HEK293T (cell line): ENCODE results near the gene PLPPR1.
"Not testable (repeated sequence)": the region's sequence is repeated elsewhere in the genome, so short reads cannot be mapped to it uniquely, and the experiment has no call there.

ENCODE experiments used
- CTCF ChIA-PET: fragments of 350-600 bp; formaldehyde crosslinking; extraction: SDS; loops from one replicate; lab custom pipeline; 2021; ENCODE audit warnings: antibody characterized with exemption, inconsistent platforms; lab: Yijun Ruan, JAX
- POLR2A ChIA-PET: fragments of 350-600 bp; formaldehyde crosslinking; extraction: SDS; loops from one replicate; lab custom pipeline; 2020; ENCODE audit warnings: antibody characterized with exemption, inconsistent platforms; lab: Yijun Ruan, JAX
- DNase-seq: peaks from one replicate; pipeline ENCODE4 v3.0.0; 2012; ENCODE audit warnings: mixed read lengths; ENCODE audit errors: extremely low spot score
- ARNT ChIP-seq: fragments of 450-650 bp; IDR thresholded peaks from 2 replicates; pipeline ENCODE4 v1.6.1; 2017; ENCODE audit warnings: mild to moderate bottlenecking
- BHLHE40 ChIP-seq: fragments of 450-650 bp; IDR thresholded peaks from 2 replicates; pipeline ENCODE4 v1.6.1; 2016; ENCODE audit warnings: mild to moderate bottlenecking, moderate library complexity, borderline replicate concordance
- CTBP1 ChIP-seq: fragments of 450-650 bp; IDR thresholded peaks from 2 replicates; pipeline ENCODE4 v1.6.1; 2016; ENCODE audit warnings: borderline replicate concordance
- ELF4 ChIP-seq: fragments of 450-650 bp; IDR thresholded peaks from 2 replicates; pipeline ENCODE4 v1.6.1; 2017; ENCODE audit warnings: antibody characterized with exemption
- FOXA1 ChIP-seq: fragments of 450-650 bp; IDR thresholded peaks from 2 replicates; pipeline ENCODE4 v1.6.1; 2016; ENCODE audit warnings: mild to moderate bottlenecking
- FOXK2 ChIP-seq: fragments of 450-650 bp; IDR thresholded peaks from 2 replicates; pipeline ENCODE4 v1.6.1; 2016; ENCODE audit warnings: mild to moderate bottlenecking
- FOXM1 ChIP-seq: fragments of 450-650 bp; IDR thresholded peaks from 2 replicates; pipeline ENCODE4 v1.6.1; 2017; ENCODE audit warnings: mild to moderate bottlenecking, borderline replicate concordance
- HDGF ChIP-seq: fragments of 450-650 bp; IDR thresholded peaks from 2 replicates; pipeline ENCODE4 v1.6.1; 2017; ENCODE audit warnings: antibody characterized with exemption, borderline replicate concordance
- L3MBTL2 ChIP-seq: fragments of 450-650 bp; conservative IDR thresholded peaks from 2 replicates; pipeline ENCODE4 v1.6.1; 2016; ENCODE audit warnings: mild to moderate bottlenecking
- LEF1 ChIP-seq: fragments of 450-650 bp; IDR thresholded peaks from 2 replicates; pipeline ENCODE4 v1.6.1; 2017; ENCODE audit warnings: mild to moderate bottlenecking, borderline replicate concordance
- NFRKB ChIP-seq: fragments of 450-650 bp; IDR thresholded peaks from 2 replicates; pipeline ENCODE4 v1.6.1; 2016; ENCODE audit warnings: mild to moderate bottlenecking, moderate library complexity
- SP1 ChIP-seq: fragments of 450-650 bp; IDR thresholded peaks from 2 replicates; pipeline ENCODE4 v1.6.1; 2017
- SUZ12 ChIP-seq: fragments of 450-650 bp; IDR thresholded peaks from 2 replicates; pipeline ENCODE4 v1.6.1; 2016; ENCODE audit warnings: mild to moderate bottlenecking
- TARDBP ChIP-seq: fragments of 450-650 bp; IDR thresholded peaks from 2 replicates; pipeline ENCODE4 v1.6.1; 2016
- ZNF384 ChIP-seq: fragments of 450-650 bp; IDR thresholded peaks from 2 replicates; pipeline ENCODE4 v1.6.1; 2016
- TF ChIP-seq, protein P1 (sequence below): fragments of 450-650 bp; IDR thresholded peaks from 2 replicates; pipeline ENCODE4 v1.6.1; 2016

Gene PLPPR1

DNA sequence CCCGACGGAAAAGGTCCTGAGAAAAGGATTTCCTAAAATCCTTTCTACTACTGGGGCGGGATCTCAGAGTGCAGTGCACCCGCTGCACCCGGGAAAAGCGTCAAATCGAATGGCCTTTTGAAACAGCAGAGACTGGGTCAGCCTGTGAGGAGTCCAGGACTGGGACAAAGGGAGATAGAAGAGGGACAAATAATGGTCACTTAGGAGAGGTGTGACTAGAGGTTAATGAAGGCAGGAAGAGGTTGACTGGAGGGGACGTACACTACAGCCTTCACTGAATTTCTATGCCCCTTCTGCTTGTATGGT is 1.5 kb downstream of the PLPPR1 start:
- ChIA-PET POLR2A (no interaction called here), CTCF (no interaction called here)
- no peak for TF ChIP-seq FOXK2
- no peak for TF ChIP-seq LEF1
- TF ChIP-seq FOXA1: no peak
- no peak for TF ChIP-seq SP1
- TF ChIP-seq ELF4: no peak
- no peak for TF ChIP-seq FOXM1
- TF ChIP-seq ZNF384: no peak
- no peak for TF ChIP-seq SUZ12
- TF ChIP-seq TARDBP: no peak
- no peak for TF ChIP-seq L3MBTL2
- no peak for TF ChIP-seq HDGF
- no peak for TF ChIP-seq ARNT
- TF ChIP-seq, protein P1, sequence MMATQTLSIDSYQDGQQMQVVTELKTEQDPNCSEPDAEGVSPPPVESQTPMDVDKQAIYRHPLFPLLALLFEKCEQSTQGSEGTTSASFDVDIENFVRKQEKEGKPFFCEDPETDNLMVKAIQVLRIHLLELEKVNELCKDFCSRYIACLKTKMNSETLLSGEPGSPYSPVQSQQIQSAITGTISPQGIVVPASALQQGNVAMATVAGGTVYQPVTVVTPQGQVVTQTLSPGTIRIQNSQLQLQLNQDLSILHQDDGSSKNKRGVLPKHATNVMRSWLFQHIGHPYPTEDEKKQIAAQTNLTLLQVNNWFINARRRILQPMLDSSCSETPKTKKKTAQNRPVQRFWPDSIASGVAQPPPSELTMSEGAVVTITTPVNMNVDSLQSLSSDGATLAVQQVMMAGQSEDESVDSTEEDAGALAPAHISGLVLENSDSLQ: no peak
- TF ChIP-seq CTBP1: no peak
- no peak for TF ChIP-seq NFRKB
- TF ChIP-seq BHLHE40: no peak
- no peak for DNase-seq

DNA sequence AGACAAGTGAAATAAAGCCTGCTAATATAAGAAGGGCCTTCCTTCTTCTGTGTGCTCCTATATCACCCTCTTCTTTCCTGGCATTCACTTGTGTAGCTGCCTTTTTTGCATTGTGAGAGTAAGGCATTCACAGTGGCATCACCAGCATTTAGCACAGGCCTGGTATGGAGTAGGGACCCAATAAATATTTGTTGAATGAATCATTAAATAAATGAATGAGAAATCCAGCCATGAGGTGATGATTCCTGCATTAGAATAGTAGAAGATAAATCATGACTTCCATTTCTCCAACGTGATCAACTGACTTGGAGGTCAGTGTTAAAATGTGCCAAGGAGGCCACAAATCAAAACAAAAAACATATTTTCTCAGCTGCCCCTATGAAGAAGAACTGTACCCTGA is 3.9 kb downstream of the PLPPR1 start:
- ChIA-PET POLR2A (no interaction called here), CTCF (no interaction called here)
- TF ChIP-seq FOXK2 (no peak), SUZ12 (no peak), NFRKB (no peak), LEF1 (no peak), CTBP1 (no peak), BHLHE40 (no peak), FOXM1 (no peak), TARDBP (no peak), ARNT (no peak), L3MBTL2 (no peak), ELF4 (no peak), ZNF384 (no peak), HDGF (no peak), SP1 (no peak), FOXA1 (no peak)
- TF ChIP-seq, protein P1: no peak
- DNase-seq: no peak

DNA sequence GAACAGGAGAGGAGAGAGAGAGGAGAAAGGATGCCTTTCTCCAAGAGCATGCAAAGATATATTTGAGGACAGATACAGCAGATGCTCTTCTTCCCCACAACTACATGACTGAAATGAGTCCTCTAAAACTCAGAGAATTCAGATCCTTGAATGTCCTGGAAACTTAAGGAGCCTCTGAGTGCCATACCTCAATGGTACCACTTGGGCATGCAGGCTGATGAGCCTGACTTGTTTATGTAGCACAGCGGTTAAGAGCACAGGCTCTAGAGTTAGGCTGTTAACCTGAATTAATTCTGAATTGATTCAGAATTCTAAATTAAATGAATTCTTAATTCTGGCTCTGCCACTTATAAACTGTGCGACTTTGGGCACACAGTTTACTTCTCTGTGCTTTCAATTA is 5.7 kb downstream of the PLPPR1 start:
- ChIA-PET POLR2A (no interaction called here), CTCF (no interaction called here)
- TF ChIP-seq SUZ12 (no peak), FOXM1 (no peak)
- DNase-seq: no peak

DNA sequence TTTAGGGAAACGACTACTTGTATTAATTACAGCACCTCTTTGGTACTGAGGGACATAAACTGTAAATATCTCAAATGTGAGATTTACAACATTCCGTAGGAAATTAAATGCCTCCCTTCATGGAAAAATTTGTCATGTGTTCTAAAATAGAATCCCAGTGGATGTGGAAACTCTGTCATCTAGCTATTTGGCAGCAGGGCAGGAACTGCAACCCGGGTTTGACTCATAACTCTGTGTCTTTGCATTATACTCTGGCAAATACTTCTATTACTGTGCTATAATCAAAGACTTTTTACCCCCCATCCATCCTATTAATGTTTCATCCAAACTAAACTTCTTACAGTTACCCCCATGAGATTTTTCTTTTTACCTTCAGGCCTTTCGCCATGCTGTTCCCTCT is 6.6 kb downstream of the PLPPR1 start:
- ChIA-PET CTCF (no interaction called here), POLR2A (no interaction called here)
- TF ChIP-seq NFRKB (no peak), BHLHE40 (no peak), ARNT (no peak), FOXM1 (no peak), SUZ12 (no peak), ELF4 (no peak), CTBP1 (no peak), TARDBP (no peak), FOXK2 (no peak), LEF1 (no peak), FOXA1 (no peak), ZNF384 (no peak), HDGF (no peak), SP1 (no peak), L3MBTL2 (no peak)
- TF ChIP-seq, protein P1: no peak
- no peak for DNase-seq

DNA sequence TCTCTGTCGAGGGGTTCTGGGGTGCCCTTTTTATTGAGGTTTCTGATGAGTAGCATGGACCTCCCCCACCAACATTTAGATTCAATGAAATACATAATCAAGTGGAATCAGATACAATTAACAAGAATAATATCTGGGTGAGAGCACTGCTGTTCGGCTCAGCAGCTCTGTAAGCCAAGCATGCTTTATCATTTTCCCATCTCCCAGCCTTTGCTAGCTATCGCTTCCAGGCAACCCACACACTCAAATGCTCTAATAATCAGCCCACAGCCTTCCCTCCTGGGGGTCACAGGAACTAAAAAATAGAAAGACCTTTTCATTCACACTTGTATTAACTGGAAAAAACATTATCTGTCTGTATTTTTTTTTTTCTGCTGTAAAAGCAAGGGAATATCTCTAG is 8.9 kb downstream of the PLPPR1 start:
- TF ChIP-seq ARNT (no peak), ZNF384 (no peak), FOXM1 (no peak), SUZ12 (no peak), SP1 (no peak), ELF4 (no peak), NFRKB (no peak), CTBP1 (no peak), TARDBP (no peak), L3MBTL2 (no peak), LEF1 (no peak), HDGF (no peak), BHLHE40 (no peak)
- TF ChIP-seq, protein P1: no peak
- ChIA-PET POLR2A (no interaction called here), CTCF (no interaction called here)
- DNase-seq: no peak

DNA sequence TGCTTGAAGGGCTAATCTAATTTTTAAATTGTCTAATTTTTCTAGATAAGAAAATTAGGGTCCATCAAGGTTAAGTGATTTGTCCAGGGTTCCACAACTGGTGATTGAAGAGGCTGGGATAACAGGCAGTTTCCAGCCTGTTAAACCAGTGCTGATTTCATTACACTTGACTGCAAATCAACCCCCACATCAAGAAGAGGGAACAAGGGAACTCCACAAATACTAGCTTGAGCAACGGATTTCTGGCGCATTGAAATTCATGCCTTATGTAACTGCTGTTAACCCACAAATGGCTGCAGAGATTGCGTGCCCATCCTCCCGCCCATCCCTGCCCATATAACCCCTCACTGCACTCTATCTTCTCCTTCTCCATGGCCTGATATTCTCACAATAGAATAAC is 10.0 kb downstream of the PLPPR1 start:
- POLR2A ChIA-PET: no interaction called here
- DNase-seq: no peak
- TF ChIP-seq SP1: no peak
- TF ChIP-seq LEF1: no peak
- TF ChIP-seq SUZ12: no peak
- TF ChIP-seq ELF4: no peak
- CTCF ChIA-PET: no interaction called here

DNA sequence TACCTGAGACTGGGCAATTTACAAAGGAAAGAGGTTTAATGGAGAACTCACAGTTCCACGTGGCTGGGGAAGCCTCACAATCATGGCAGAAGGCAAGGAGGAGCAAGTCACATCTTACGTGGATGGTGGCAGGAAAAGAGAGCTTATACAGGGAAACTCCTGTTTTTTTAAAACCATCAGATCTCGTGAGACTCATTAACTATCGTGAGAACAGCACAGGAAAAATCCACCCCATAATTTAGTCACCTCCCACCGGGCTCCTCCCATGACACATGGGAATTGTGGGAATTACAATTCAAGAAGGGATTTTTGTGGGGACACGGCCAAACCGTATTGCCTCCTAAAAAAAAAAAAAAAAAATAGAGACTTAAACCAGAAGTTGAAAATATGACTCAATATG is 11.1 kb downstream of the PLPPR1 start:
- DNase-seq, POLR2A ChIA-PET, CTCF ChIA-PET: not testable (repeated sequence)
